Thoracic aorta (tissue), 2 donors: ENCODE results near the gene TNNT3. TPM values are rescaled to one million over a fixed set of nuclear protein-coding genes. Genes with fewer than 3 reads are reported as not detected.
"Not testable (repeated sequence)": the region's sequence is repeated elsewhere in the genome, so short reads cannot be mapped to it uniquely, and the experiment has no call there.

Source experiments
- ATAC-seq: fragments of 150-250 bp; one replicate; pipeline ENCODE4 v1.8.0; 2017; ENCODE audit warnings: low read depth; ENCODE audit not compliant: insufficient number of reproducible peaks, low FRiP score
- DNase-seq: peaks from one replicate; pipeline ENCODE4 v3.0.0-alpha.2; 2020; ENCODE audit warnings: low spot score
- H3K27ac ChIP-seq, 2 donors: fragments of 200-600 bp; sonication (generic); 1 replicate in 1 of 2; 2 replicates in 1 of 2; pipeline ENCODE4 v1.5.1; 2016; ENCODE audit warnings: mild to moderate bottlenecking in 2 of 2, moderate library complexity in 2 of 2
- H3K27me3 ChIP-seq: fragments of 200-600 bp; sonication (generic); replicated peaks from 2 replicates; pipeline ENCODE4 v1.6.0; 2016; ENCODE audit warnings: mild to moderate bottlenecking; ENCODE audit not compliant: insufficient read depth
- H3K36me3 ChIP-seq: fragments of 200-600 bp; sonication (generic); one replicate; pipeline ENCODE4 v1.5.1; 2016
- H3K4me1 ChIP-seq, 2 donors: fragments of 200-600 bp; sonication (generic); 1 replicate in 1 of 2; 2 replicates in 1 of 2; pipeline versions ENCODE4 v1.5.1 to v1.6.0; 2016; ENCODE audit warnings: low read depth in 2 of 2, mild to moderate bottlenecking in 1 of 2; ENCODE audit not compliant: control insufficient read depth in 1 of 2
- H3K4me3 ChIP-seq: fragments of 200-600 bp; sonication (generic); 2 replicates; pipeline ENCODE4 v1.5.1; 2016; ENCODE audit warnings: mild to moderate bottlenecking
- H3K9me3 ChIP-seq: fragments of 200-600 bp; sonication (generic); 2 replicates; pipeline ENCODE4 v1.5.1; 2016
- CTCF ChIP-seq: fragments of 200-600 bp; sonication (generic); IDR thresholded peaks from one replicate; pipeline ENCODE4 v1.5.1; 2019; ENCODE audit warnings: antibody characterized with exemption
- total RNA-seq, 2 donors: library from RNA; depleted of rRNA; stranded (reverse); fragments of >200 nt; gene quantifications; one replicate each; pipeline versions ENCODE4 v1.1.0 to v1.2.3, GENCODE V29; 2016

TNNT3 gene
- total RNA-seq, 2 donors from 2014 or later, result 8.3 to 9.7 TPM

- DNase-seq (no peak), ATAC-seq (no peak)
- Histone ChIP-seq H3K27ac (no peak overlapping the region), H3K9me3 (no peaks in the 10 kb centered on the region), H3K4me3 (no peak overlapping the region), H3K27me3 (no peaks in the 10 kb centered on the region), H3K36me3 (peaks cover 5% of the 10 kb centered on the region), H3K4me1 (peaks cover 5 to 29% of the 10 kb centered on the region in 2 donors)
- no peak for TF ChIP-seq CTCF
Observed at GRCh38 chr11:1884303-1884700, 35.2 kb upstream of the TNNT3 start.

- H3K27ac ChIP-seq, DNase-seq, ATAC-seq, H3K27me3 ChIP-seq, H3K4me3 ChIP-seq, H3K9me3 ChIP-seq, H3K4me1 ChIP-seq, H3K36me3 ChIP-seq: not testable (repeated sequence)
Observed at GRCh38 chr11:1886551-1886950, 33.0 kb upstream of the TNNT3 start.

- H3K4me3 ChIP-seq, result no peak overlapping the region
- H3K9me3 ChIP-seq, result no peaks in the 10 kb centered on the region
- ATAC-seq (no peak), DNase-seq (no peak)
- no peaks in the 10 kb centered on the region for H3K4me1 ChIP-seq
- H3K27me3 ChIP-seq, result no peaks in the 10 kb centered on the region
- TF ChIP-seq CTCF, result no peak
- peaks cover 5% of the 10 kb centered on the region for H3K36me3 ChIP-seq
- no peak overlapping the region for H3K27ac ChIP-seq
Observed at GRCh38 chr11:1887451-1888346, 31.8 kb upstream of the TNNT3 start.

- H3K27ac ChIP-seq, result no peak overlapping the region
- no peaks in the 10 kb centered on the region for H3K9me3 ChIP-seq
- H3K27me3 ChIP-seq, result no peaks in the 10 kb centered on the region
- H3K4me1 ChIP-seq, result no peaks in the 10 kb centered on the region
- peaks cover 5% of the 10 kb centered on the region for H3K36me3 ChIP-seq
- no peak for DNase-seq
- H3K4me3 ChIP-seq, result no peak overlapping the region
- no peak for ATAC-seq
- no peak for TF ChIP-seq CTCF
Observed at GRCh38 chr11:1888347-1888753, 31.2 kb upstream of the TNNT3 start.

GRCh38 chr11:1888811-1889210 is 30.7 kb upstream of the TNNT3 start:
- ATAC-seq (no peak), DNase-seq (no peak)
- Histone ChIP-seq H3K27me3 (no peaks in the 10 kb centered on the region), H3K4me1 (no peaks in the 10 kb centered on the region), H3K9me3 (no peaks in the 10 kb centered on the region), H3K4me3 (no peak overlapping the region), H3K36me3 (peaks cover 5% of the 10 kb centered on the region), H3K27ac (no peak overlapping the region)
- TF ChIP-seq CTCF, result no peak
